LNCaP clone FGC (cell line): Measurements from ENCODE around the gene KIAA0825.

Experiments
- DNase-seq: peaks from one replicate; pipeline ENCODE4 v3.0.0-alpha.2; 2011; ENCODE audit warnings: low read depth
- H3K4me3 ChIP-seq: 2 replicates; pipeline ENCODE4 v1.5.1; 2011; ENCODE audit warnings: mild to moderate bottlenecking, low read depth, low read length, control low read depth
- TF ChIP-seq, protein P1 (sequence below): IDR thresholded peaks from 2 replicates; pipeline ENCODE4 v1.5.1; 2012; ENCODE audit warnings: mild to moderate bottlenecking; ENCODE audit not compliant: control insufficient read depth, insufficient read depth; ENCODE audit errors: extremely low read depth

Gene KIAA0825

DNA sequence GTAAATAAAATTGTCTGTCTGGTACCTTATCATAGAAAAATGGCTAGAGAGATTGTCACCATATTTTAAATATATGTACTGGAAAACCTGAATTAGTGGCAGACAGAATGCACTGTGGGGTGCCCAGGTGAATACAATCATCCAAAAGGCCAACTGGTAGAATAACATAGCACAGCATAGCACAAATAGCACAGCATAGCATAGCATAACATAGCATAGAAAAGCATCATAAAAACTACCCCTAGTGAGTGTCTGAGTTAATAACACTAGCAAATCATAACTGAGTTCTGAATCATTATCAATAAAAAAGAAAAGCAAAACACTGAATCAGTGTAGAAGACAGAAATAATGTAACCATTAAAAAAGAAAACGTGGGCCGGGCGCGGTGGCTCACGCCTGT, 102.3 kb downstream of the KIAA0825 start:
- no peak overlapping the region for H3K4me3 ChIP-seq
- no peak for DNase-seq
- TF ChIP-seq, protein P1, sequence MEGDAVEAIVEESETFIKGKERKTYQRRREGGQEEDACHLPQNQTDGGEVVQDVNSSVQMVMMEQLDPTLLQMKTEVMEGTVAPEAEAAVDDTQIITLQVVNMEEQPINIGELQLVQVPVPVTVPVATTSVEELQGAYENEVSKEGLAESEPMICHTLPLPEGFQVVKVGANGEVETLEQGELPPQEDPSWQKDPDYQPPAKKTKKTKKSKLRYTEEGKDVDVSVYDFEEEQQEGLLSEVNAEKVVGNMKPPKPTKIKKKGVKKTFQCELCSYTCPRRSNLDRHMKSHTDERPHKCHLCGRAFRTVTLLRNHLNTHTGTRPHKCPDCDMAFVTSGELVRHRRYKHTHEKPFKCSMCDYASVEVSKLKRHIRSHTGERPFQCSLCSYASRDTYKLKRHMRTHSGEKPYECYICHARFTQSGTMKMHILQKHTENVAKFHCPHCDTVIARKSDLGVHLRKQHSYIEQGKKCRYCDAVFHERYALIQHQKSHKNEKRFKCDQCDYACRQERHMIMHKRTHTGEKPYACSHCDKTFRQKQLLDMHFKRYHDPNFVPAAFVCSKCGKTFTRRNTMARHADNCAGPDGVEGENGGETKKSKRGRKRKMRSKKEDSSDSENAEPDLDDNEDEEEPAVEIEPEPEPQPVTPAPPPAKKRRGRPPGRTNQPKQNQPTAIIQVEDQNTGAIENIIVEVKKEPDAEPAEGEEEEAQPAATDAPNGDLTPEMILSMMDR: no peak

DNA sequence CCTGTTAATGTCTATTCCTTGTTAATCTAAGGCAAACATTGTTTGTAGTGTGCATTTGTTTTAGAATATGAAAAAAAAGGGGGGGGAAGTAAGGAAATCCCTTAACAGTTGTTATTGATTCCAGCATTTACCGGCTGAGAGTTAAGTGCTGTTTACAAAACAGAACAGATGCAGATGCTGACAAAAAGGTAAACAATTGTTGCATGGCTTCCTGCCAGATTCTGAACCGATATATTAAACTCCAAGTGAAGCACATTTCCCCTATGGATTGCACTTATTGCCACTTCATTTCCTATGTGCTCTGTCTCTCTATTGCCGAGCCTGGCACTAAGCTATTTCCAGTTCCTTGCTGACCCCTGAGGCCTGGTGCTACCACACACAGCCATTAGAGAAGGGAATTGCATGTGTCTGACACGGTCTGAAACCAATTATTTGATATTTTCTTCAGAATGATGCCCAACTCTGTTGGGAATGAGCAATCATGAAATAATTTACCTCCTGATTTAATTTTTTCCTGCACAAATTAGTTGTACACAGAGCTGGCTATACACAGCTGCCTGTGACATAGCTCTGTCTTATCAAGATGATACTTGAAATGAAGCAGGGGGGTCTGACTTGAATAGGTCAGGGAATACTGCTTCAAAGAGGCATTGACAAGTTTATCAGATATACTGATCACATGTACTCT, 109.8 kb downstream of the KIAA0825 start:
- TF ChIP-seq, protein P1: no peak
- DNase-seq: peak; percentile 14
- H3K4me3 ChIP-seq: no peak overlapping the region

DNA sequence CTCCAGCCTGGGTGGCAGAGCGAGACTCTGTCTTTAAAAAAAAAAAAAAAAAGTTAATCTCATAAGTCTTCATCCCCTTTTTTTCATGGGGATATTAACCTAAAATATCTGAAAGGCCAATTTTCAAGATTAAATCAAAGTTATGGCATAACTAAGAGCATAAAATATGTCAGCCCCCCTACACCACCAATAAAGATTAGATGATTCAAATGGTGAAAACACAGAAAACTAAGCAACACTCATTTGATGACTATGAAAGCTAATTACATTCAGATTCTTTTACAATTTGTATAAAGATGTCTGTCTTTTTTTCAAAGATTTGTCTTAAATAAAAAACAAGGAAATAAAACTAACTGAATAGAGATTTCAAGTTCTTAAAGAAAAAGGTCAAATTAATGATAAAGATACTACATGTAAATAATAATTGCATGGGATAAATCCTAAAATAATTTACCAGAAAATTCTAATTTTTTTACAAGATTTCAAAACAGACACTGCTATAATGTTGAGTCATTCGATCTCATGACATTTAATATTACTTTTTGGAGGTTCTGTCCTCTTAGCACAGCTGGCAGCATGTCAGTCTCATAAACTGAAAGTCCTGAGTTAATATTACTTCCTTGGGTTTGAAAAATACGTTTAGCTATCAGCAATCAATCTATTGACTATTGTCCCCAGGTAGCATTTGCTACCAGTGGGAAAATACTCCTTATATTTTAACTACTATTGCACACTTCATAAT, 112.9 kb downstream of the KIAA0825 start:
- TF ChIP-seq, protein P1: no peak
- no peak overlapping the region for H3K4me3 ChIP-seq
- DNase-seq: no peak

DNA sequence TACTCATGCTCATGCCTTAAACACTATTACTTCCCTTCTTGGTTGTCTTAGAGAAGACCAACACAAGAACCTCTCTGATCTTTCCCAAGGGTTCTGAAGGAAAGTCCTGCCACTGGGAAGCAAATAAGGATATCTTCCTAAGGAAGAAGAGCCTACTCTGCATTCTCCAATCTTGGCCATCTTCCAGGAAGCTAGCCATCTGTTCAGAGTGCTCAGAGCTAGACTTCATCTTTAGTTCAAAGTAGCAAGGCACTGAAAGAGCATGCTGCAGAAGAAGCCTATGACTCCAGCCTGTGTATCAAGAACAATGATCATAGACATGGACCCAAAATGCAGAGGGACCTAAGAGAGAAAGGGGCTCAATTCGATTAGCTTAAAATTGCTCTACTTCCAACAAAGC, 114.7 kb downstream of the KIAA0825 start:
- no peak for DNase-seq
- no peak overlapping the region for H3K4me3 ChIP-seq
- TF ChIP-seq, protein P1: no peak

DNA sequence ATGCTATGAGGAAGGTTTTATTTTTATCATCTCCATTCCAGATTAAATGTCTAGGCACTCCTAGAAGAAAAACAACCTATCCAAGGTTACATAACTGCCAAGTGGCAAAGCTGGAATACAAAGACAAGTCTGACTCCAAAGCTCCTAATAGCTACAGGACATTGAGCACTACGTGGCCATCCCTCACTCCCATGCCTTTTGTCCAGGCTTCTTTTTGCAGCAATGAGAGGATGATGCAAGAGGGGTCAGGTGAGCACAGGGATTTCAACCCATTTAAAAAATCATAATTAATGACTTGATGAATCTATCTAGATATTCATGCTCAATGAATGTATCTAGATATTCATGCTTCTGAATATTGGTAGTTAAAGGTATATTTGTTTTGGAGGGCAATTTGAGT, 117.0 kb downstream of the KIAA0825 start:
- DNase-seq: no peak
- no peak overlapping the region for H3K4me3 ChIP-seq
- TF ChIP-seq, protein P1: no peak

DNA sequence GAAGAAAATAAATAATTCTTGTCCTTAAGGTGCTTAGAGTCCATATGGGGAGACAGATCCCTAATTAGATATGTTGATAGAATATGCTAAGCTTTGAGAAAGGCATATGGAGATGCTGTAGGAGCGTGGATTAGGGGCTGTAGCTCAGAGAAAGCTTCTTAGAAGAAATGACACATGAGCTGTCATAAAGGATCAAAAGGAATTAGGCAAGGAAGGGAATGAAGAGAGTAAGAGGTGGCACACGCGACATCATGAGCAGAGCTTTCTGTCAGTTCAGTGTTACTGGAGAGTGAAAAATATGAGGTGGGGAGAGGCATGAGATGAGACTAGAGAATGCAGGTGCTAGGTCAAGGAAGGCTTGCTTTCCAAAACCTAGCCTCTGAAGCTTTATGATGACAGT, 118.6 kb downstream of the KIAA0825 start:
- H3K4me3 ChIP-seq: no peak overlapping the region
- TF ChIP-seq, protein P1: no peak
- no peak for DNase-seq
